Globus pallidus (tissue), 1 donor: Measurements from ENCODE around the gene TGIF2LX.
"Not testable (repeated sequence)": the region's sequence is repeated elsewhere in the genome, so short reads cannot be mapped to it uniquely, and the experiment has no call there.

ENCODE experiments used
- DNase-seq: peaks from one replicate; pipeline ENCODE4 v3.0.0-alpha.2; 2015; ENCODE audit warnings: low spot score

The TGIF2LX gene

DNA sequence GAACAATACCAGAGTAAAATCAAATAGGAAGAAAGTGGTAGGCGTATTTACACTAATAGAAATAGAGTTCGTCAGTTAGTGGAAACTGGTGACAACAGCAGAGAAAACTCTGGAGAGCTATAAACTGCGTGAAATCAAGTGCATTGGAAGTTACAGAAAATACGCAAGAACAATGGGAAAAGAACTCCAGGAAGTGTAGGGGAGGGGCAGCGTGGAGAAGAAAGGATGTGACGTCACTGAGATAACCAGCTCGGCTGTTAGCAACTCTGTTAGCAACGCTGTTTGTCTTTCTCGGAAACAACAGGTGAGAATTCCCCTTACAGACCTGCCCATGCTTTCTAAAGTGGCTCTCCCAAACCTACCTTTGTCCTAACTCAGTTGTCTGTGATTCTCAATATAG lies at the start of gene TGIF2LX:
TSS of gene TGIF2LX (plus strand) at position 244 of the 400 bp plus-strand sequence. CDS start 178 bp downstream, outside the sequence.
- DNase-seq = not testable (repeated sequence)

DNA sequence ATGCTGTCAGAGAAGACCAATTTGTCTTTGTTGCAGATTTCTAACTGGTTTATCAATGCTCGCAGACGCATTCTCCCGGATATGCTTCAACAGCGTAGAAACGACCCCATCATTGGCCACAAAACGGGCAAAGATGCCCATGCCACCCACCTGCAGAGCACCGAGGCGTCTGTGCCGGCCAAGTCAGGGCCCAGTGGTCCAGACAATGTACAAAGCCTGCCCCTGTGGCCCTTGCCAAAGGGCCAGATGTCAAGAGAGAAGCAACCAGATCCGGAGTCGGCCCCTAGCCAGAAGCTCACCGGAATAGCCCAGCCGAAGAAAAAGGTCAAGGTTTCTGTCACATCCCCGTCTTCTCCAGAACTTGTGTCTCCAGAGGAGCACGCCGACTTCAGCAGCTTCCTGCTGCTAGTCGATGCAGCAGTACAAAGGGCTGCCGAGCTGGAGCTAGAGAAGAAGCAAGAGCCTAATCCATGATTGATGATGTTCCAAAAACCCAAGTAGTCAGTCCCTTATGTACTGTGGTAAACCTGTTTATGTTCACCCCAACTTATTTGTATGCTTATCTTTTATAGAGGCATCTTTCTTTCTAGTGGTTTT lies 728 bp downstream of the TGIF2LX start:
- not testable (repeated sequence) for DNase-seq

DNA sequence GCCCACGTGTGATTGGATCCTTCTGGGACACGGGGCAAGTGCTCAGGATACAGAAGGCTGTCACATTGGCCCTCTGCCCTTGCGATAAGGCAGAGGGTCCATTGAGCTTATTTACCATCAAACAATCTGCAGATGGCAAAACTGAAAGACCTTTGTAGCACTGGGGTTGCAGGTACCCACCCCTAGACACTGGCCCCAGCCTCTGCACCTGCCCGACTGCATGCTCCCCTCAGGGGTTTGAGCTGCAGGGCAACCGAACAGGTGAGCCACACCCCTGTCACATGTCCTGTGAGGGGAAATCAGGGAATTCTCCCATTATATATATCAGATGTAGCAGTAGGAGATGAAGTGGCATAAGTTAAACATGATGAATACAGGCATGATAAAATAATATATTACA lies 21.4 kb downstream of the TGIF2LX start:
- not testable (repeated sequence) for DNase-seq

DNA sequence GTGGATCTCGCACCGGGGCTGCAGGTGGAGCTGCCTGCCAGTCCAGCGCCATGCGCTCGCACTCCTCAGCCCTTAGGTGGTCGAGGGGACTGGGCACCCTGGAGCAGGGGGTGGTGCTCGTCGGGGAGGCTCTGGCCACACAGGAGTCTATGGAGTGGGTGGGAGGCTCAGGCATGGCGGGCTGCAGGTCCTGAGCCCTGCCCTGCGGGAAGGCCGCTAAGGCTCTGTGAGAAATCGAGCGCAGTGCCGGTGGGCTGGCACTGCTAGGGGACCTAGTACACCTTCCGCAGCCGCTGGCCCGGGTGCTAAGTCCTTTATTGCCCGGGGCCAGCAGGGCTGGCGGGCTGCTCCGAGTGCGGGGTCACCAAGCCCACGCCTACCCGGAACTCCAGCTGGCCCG lies 43.9 kb downstream of the TGIF2LX start:
- DNase-seq = not testable (repeated sequence)
